GM23338 (cell line): ENCODE results near the gene BZW2. TPM values are rescaled to one million over a fixed set of nuclear protein-coding genes. Genes with fewer than 3 reads are reported as not detected.

Experiments
- ATAC-seq: fragments of 200-7000 bp; cut with Tn5 transposase; 3 replicates; pipeline ENCODE4 v1.9.1; 2020
- DNase-seq: peaks from one replicate; pipeline ENCODE4 v3.0.0-alpha.2; 2015; ENCODE audit warnings: low spot score
- H2AFZ ChIP-seq: fragments of 200-600 bp; sonication (generic); 2 replicates; pipeline ENCODE4 v1.8.0; 2016; ENCODE audit warnings: antibody characterized with exemption, mild to moderate bottlenecking, moderate library complexity
- H3F3A ChIP-seq: fragments of 200-600 bp; sonication (generic); replicated peaks from 2 replicates; pipeline ENCODE4 v1.8.0; 2017; ENCODE audit warnings: antibody characterized with exemption, mixed run types, low read depth
- H3K27ac ChIP-seq: fragments of 200-600 bp; sonication (generic); 2 replicates; pipeline ENCODE4 v1.6.1; 2016; ENCODE audit warnings: low read depth
- H3K27me3 ChIP-seq: fragments of 200-600 bp; sonication (generic); 2 replicates; pipeline ENCODE4 v1.8.0; 2016; ENCODE audit warnings: mild to moderate bottlenecking, mixed run types, moderate library complexity; ENCODE audit not compliant: insufficient read depth
- H3K36me3 ChIP-seq: fragments of 200-600 bp; sonication (generic); 2 replicates; pipeline ENCODE4 v1.8.0; 2016; ENCODE audit warnings: mild to moderate bottlenecking; ENCODE audit not compliant: insufficient read depth
- H3K4me1 ChIP-seq: fragments of 200-600 bp; sonication (generic); 2 replicates; pipeline ENCODE4 v1.8.0; 2016; ENCODE audit warnings: mild to moderate bottlenecking, moderate library complexity; ENCODE audit not compliant: insufficient read depth
- H3K4me2 ChIP-seq: fragments of 200-600 bp; sonication (generic); 2 replicates; pipeline ENCODE4 v1.7.1; 2017; ENCODE audit warnings: mixed run types
- H3K4me3 ChIP-seq: fragments of 200-600 bp; sonication (generic); 2 replicates; pipeline ENCODE4 v1.6.1; 2016; ENCODE audit warnings: mixed run types
- H3K79me2 ChIP-seq: fragments of 200-600 bp; sonication (generic); replicated peaks from 2 replicates; pipeline ENCODE4 v1.8.0; 2017; ENCODE audit warnings: mild to moderate bottlenecking; ENCODE audit not compliant: insufficient read depth
- H3K9me2 ChIP-seq: fragments of 200-600 bp; sonication (generic); 2 replicates; pipeline ENCODE4 v1.8.0; 2017; ENCODE audit not compliant: insufficient read depth
- H4K20me1 ChIP-seq: fragments of 200-600 bp; sonication (generic); replicated peaks from 2 replicates; pipeline ENCODE4 v1.8.0; 2017; ENCODE audit warnings: mild to moderate bottlenecking; ENCODE audit not compliant: insufficient read depth
- H3K27ac Mint-ChIP-seq: 2 replicates; pipeline ENCODE4 v1.8.0; 2020; ENCODE audit warnings: inconsistent platforms, mild to moderate bottlenecking, moderate library complexity, mixed read lengths
- H3K27me3 Mint-ChIP-seq: 3 replicates; pipeline ENCODE4 v1.8.0; 2022; ENCODE audit warnings: low read depth, mild to moderate bottlenecking, moderate library complexity, mixed read lengths, inconsistent platforms; ENCODE audit not compliant: insufficient read depth, poor library complexity
- H3K36me3 Mint-ChIP-seq: 3 replicates; pipeline ENCODE4 v1.8.0; 2021; ENCODE audit warnings: low read depth, mild to moderate bottlenecking, inconsistent platforms, moderate library complexity, mixed read lengths
- H3K4me1 Mint-ChIP-seq: 3 replicates; pipeline ENCODE4 v1.8.0; 2020; ENCODE audit warnings: mild to moderate bottlenecking, inconsistent platforms, mixed read lengths
- H3K4me3 Mint-ChIP-seq: 3 replicates; pipeline ENCODE4 v1.8.0; 2021; ENCODE audit warnings: moderate library complexity, mild to moderate bottlenecking, inconsistent platforms, mixed read lengths
- H3K9me3 Mint-ChIP-seq: 3 replicates; pipeline ENCODE4 v1.8.0; 2020; ENCODE audit warnings: moderate library complexity, mild to moderate bottlenecking, inconsistent platforms, mixed read lengths
- CREB1 ChIP-seq: fragments of 250-450 bp; sonication (Bioruptor Pico); IDR thresholded peaks from 2 replicates; pipeline ENCODE4 v1.5.0; 2020; ENCODE audit warnings: low read depth, mild to moderate bottlenecking, moderate library complexity
- CTCF ChIP-seq, 2 experiments: fragments of 200-600 bp in 1 of 2; sonication (generic) in 1 of 2; conservative IDR thresholded peaks; 2 replicates each; pipeline versions ENCODE4 v1.5.1 to v1.6.1; 2016 to 2017; ENCODE audit warnings: antibody characterized with exemption in 2 of 2, low read depth in 2 of 2, mild to moderate bottlenecking in 2 of 2, moderate library complexity in 1 of 2
- EZH2 ChIP-seq: fragments of 200-600 bp; sonication (generic); IDR thresholded peaks from one replicate; pipeline ENCODE4 v1.8.0; 2017; ENCODE audit warnings: antibody characterized with exemption, mild to moderate bottlenecking, low read depth; ENCODE audit not compliant: unreplicated experiment
- NANOG ChIP-seq: IDR thresholded peaks from 2 replicates; pipeline ENCODE4 v1.6.1; 2016; ENCODE audit warnings: antibody characterized with exemption, borderline replicate concordance
- POLR2AphosphoS5 ChIP-seq: IDR thresholded peaks from 2 replicates; pipeline ENCODE4 v1.6.1; 2016; ENCODE audit warnings: antibody characterized with exemption, low read depth
- ZNF114 ChIP-seq: fragments of 250-450 bp; sonication (Bioruptor Pico); IDR thresholded peaks from 2 replicates; pipeline ENCODE4 v1.5.0; 2020; ENCODE audit warnings: mild to moderate bottlenecking, moderate library complexity
- ZNF462 ChIP-seq: fragments of 250-450 bp; sonication (Bioruptor Pico); IDR thresholded peaks from 2 replicates; pipeline ENCODE4 v1.5.0; 2020; ENCODE audit warnings: mild to moderate bottlenecking, moderate library complexity
- polyA plus RNA-seq: library from polyadenylated mRNA; unstranded; fragments of >200 nt; fragmentation: Nextera tagmentation; extraction: Ambion mirVana; gene quantifications from 2 replicates; pipeline ENCODE4 v1.2.1, GENCODE V29; 2016
- total RNA-seq: library from RNA; depleted of rRNA; stranded (reverse); fragments of >200 nt; shearing (Covaris generic); gene quantifications from 2 replicates; pipeline ENCODE4 v1.2.3, GENCODE V29; 2014

Gene BZW2
- total and polyA plus RNA-seq, 2 experiments from 2014 or later = 88.8 to 108 TPM

DNA sequence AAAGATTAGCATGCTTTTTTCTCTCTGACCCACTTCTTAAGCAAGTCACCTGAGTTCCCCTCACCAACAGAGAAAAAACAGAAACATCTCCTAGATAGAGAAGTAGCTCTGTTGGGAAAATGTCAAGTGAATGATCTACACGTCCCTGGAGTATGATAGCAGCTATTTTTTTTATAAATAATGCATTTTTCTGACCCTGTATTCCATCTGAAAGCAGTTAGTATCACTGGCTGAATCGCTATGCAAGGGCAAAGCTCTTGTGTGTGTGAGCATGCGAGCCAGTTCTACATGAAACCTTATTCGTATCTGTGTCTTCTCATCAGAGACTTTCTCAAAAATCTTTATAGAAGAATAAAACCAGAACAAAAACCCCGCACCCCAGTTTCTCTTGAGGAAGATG is 8.6 kb upstream of the BZW2 start (continued):
- TF ChIP-seq ZNF462 (CRISPR knock-in tag) (no peak), POLR2AphosphoS5 (no peak), ZNF114 (CRISPR knock-in tag) (no peak)

GRCh38 chr7:16638282-16639280 is 7.4 kb upstream of the BZW2 start:
- Histone ChIP-seq H3F3A (no peaks in the 10 kb centered on the region), H3K9me2 (no peaks in the 10 kb centered on the region), H2AFZ (no peak overlapping the region), H3K4me3 (no peak overlapping the region), H3K27me3 (no peaks in the 10 kb centered on the region), H3K4me1 (no peaks in the 10 kb centered on the region; the same call in 1 of the 2 replicates), H3K79me2 (no peaks in the 10 kb centered on the region; the same call in 1 of the 2 replicates), H3K36me3 (no peaks in the 10 kb centered on the region), H4K20me1 (no peaks in the 10 kb centered on the region), H3K4me2 (no peak overlapping the region), H3K27ac (no peak overlapping the region)
- no peak for TF ChIP-seq NANOG
- no peak for TF ChIP-seq CTCF (conservative IDR thresholded peaks at IDR 0.05; ENCODE audit: low read depth in 2 of 2)
- TF ChIP-seq EZH2 = no peak
- TF ChIP-seq CREB1 (CRISPR knock-in tag) = no peak
- no peak for ATAC-seq
- no peaks in the 10 kb centered on the region for H3K27me3 Mint-ChIP-seq
- peak overlapping the region; percentile 29; the same call in 1 of the 2 replicates for H3K27ac Mint-ChIP-seq
- H3K36me3 Mint-ChIP-seq = no peaks in the 10 kb centered on the region
- no peak for DNase-seq
- peaks cover 18% of the 10 kb centered on the region; the same call in 2 of the 3 replicates for H3K4me1 Mint-ChIP-seq
- no peaks in the 10 kb centered on the region for H3K9me3 Mint-ChIP-seq
- H3K4me3 Mint-ChIP-seq = no peak overlapping the region
